GM23338 (cell line): ENCODE data around the gene PPME1. TPM values are rescaled to one million over a fixed set of nuclear protein-coding genes. Genes with fewer than 3 reads are reported as not detected.

Experiments
- ATAC-seq: fragments of 200-7000 bp; cut with Tn5 transposase; 3 replicates; pipeline ENCODE4 v1.9.1; 2020
- DNase-seq: peaks from one replicate; pipeline ENCODE4 v3.0.0-alpha.2; 2015; ENCODE audit warnings: low spot score
- H2AFZ ChIP-seq: fragments of 200-600 bp; sonication (generic); 2 replicates; pipeline ENCODE4 v1.8.0; 2016; ENCODE audit warnings: antibody characterized with exemption, mild to moderate bottlenecking, moderate library complexity
- H3F3A ChIP-seq: fragments of 200-600 bp; sonication (generic); replicated peaks from 2 replicates; pipeline ENCODE4 v1.8.0; 2017; ENCODE audit warnings: antibody characterized with exemption, mixed run types, low read depth
- H3K27ac ChIP-seq: fragments of 200-600 bp; sonication (generic); 2 replicates; pipeline ENCODE4 v1.6.1; 2016; ENCODE audit warnings: low read depth
- H3K27me3 ChIP-seq: fragments of 200-600 bp; sonication (generic); 2 replicates; pipeline ENCODE4 v1.8.0; 2016; ENCODE audit warnings: mild to moderate bottlenecking, mixed run types, moderate library complexity; ENCODE audit not compliant: insufficient read depth
- H3K36me3 ChIP-seq: fragments of 200-600 bp; sonication (generic); 2 replicates; pipeline ENCODE4 v1.8.0; 2016; ENCODE audit warnings: mild to moderate bottlenecking; ENCODE audit not compliant: insufficient read depth
- H3K4me1 ChIP-seq: fragments of 200-600 bp; sonication (generic); 2 replicates; pipeline ENCODE4 v1.8.0; 2016; ENCODE audit warnings: mild to moderate bottlenecking, moderate library complexity; ENCODE audit not compliant: insufficient read depth
- H3K4me2 ChIP-seq: fragments of 200-600 bp; sonication (generic); 2 replicates; pipeline ENCODE4 v1.7.1; 2017; ENCODE audit warnings: mixed run types
- H3K4me3 ChIP-seq: fragments of 200-600 bp; sonication (generic); 2 replicates; pipeline ENCODE4 v1.6.1; 2016; ENCODE audit warnings: mixed run types
- H3K79me2 ChIP-seq: fragments of 200-600 bp; sonication (generic); replicated peaks from 2 replicates; pipeline ENCODE4 v1.8.0; 2017; ENCODE audit warnings: mild to moderate bottlenecking; ENCODE audit not compliant: insufficient read depth
- H3K9me2 ChIP-seq: fragments of 200-600 bp; sonication (generic); 2 replicates; pipeline ENCODE4 v1.8.0; 2017; ENCODE audit not compliant: insufficient read depth
- H4K20me1 ChIP-seq: fragments of 200-600 bp; sonication (generic); replicated peaks from 2 replicates; pipeline ENCODE4 v1.8.0; 2017; ENCODE audit warnings: mild to moderate bottlenecking; ENCODE audit not compliant: insufficient read depth
- H3K27ac Mint-ChIP-seq: 2 replicates; pipeline ENCODE4 v1.8.0; 2020; ENCODE audit warnings: inconsistent platforms, mild to moderate bottlenecking, moderate library complexity, mixed read lengths
- H3K27me3 Mint-ChIP-seq: 3 replicates; pipeline ENCODE4 v1.8.0; 2022; ENCODE audit warnings: low read depth, mild to moderate bottlenecking, moderate library complexity, mixed read lengths, inconsistent platforms; ENCODE audit not compliant: insufficient read depth, poor library complexity
- H3K36me3 Mint-ChIP-seq: 3 replicates; pipeline ENCODE4 v1.8.0; 2021; ENCODE audit warnings: low read depth, mild to moderate bottlenecking, inconsistent platforms, moderate library complexity, mixed read lengths
- H3K4me1 Mint-ChIP-seq: 3 replicates; pipeline ENCODE4 v1.8.0; 2020; ENCODE audit warnings: mild to moderate bottlenecking, inconsistent platforms, mixed read lengths
- H3K4me3 Mint-ChIP-seq: 3 replicates; pipeline ENCODE4 v1.8.0; 2021; ENCODE audit warnings: moderate library complexity, mild to moderate bottlenecking, inconsistent platforms, mixed read lengths
- H3K9me3 Mint-ChIP-seq: 3 replicates; pipeline ENCODE4 v1.8.0; 2020; ENCODE audit warnings: moderate library complexity, mild to moderate bottlenecking, inconsistent platforms, mixed read lengths
- CREB1 ChIP-seq: fragments of 250-450 bp; sonication (Bioruptor Pico); IDR thresholded peaks from 2 replicates; pipeline ENCODE4 v1.5.0; 2020; ENCODE audit warnings: low read depth, mild to moderate bottlenecking, moderate library complexity
- ETS1 ChIP-seq: IDR thresholded peaks from 2 replicates; pipeline ENCODE4 v1.6.1; 2016; ENCODE audit warnings: antibody characterized with exemption
- EZH2phosphoT487 ChIP-seq: fragments of 200-600 bp; sonication (generic); IDR thresholded peaks from one replicate; pipeline ENCODE4 v1.8.1; 2018; ENCODE audit warnings: antibody characterized with exemption; ENCODE audit not compliant: unreplicated experiment
- JUNB ChIP-seq: IDR thresholded peaks from one replicate; pipeline ENCODE4 v1.6.1; 2016; ENCODE audit warnings: antibody characterized with exemption; ENCODE audit not compliant: unreplicated experiment
- POLR2AphosphoS5 ChIP-seq: IDR thresholded peaks from 2 replicates; pipeline ENCODE4 v1.6.1; 2016; ENCODE audit warnings: antibody characterized with exemption, low read depth
- STAT1 ChIP-seq: IDR thresholded peaks from one replicate; pipeline ENCODE4 v1.6.1; 2016; ENCODE audit warnings: antibody characterized with exemption; ENCODE audit not compliant: unreplicated experiment
- ZNF114 ChIP-seq: fragments of 250-450 bp; sonication (Bioruptor Pico); IDR thresholded peaks from 2 replicates; pipeline ENCODE4 v1.5.0; 2020; ENCODE audit warnings: mild to moderate bottlenecking, moderate library complexity
- ZNF331 ChIP-seq: fragments of 250-450 bp; sonication (Bioruptor Pico); IDR thresholded peaks from 2 replicates; pipeline ENCODE4 v1.5.0; 2020; ENCODE audit warnings: low read depth, mild to moderate bottlenecking, moderate library complexity
- polyA plus RNA-seq: library from polyadenylated mRNA; unstranded; fragments of >200 nt; fragmentation: Nextera tagmentation; extraction: Ambion mirVana; gene quantifications from 2 replicates; pipeline ENCODE4 v1.2.1, GENCODE V29; 2016
- total RNA-seq: library from RNA; depleted of rRNA; stranded (reverse); fragments of >200 nt; shearing (Covaris generic); gene quantifications from 2 replicates; pipeline ENCODE4 v1.2.3, GENCODE V29; 2014
- TF ChIP-seq, protein P1 (sequence below): fragments of 250-450 bp; sonication (Bioruptor Pico); IDR thresholded peaks from 2 replicates; pipeline ENCODE4 v1.5.0; 2020; ENCODE audit warnings: mild to moderate bottlenecking, moderate library complexity
- TF ChIP-seq, protein P2 (sequence below), 2 experiments: fragments of 200-600 bp in 1 of 2; sonication (generic) in 1 of 2; conservative IDR thresholded peaks; 2 replicates each; pipeline versions ENCODE4 v1.5.1 to v1.6.1; 2016 to 2017; ENCODE audit warnings: antibody characterized with exemption in 2 of 2, low read depth in 2 of 2, mild to moderate bottlenecking in 2 of 2, moderate library complexity in 1 of 2

Gene PPME1
- total and polyA plus RNA-seq, 2 experiments from 2014 or later, result 32.1 to 37.2 TPM

- no peaks in the 10 kb centered on the region for H3K9me3 Mint-ChIP-seq
- H3K4me2 ChIP-seq, result no peak overlapping the region
- no peak for TF ChIP-seq CREB1 (CRISPR knock-in tag)
- ATAC-seq, result no peak
- H3K4me1 Mint-ChIP-seq, result no peaks in the 10 kb centered on the region
- H3K27me3 ChIP-seq, result no peaks in the 10 kb centered on the region
- no peak overlapping the region for H2AFZ ChIP-seq
- no peak overlapping the region for H3K27ac Mint-ChIP-seq
- no peaks in the 10 kb centered on the region for H4K20me1 ChIP-seq
- no peaks in the 10 kb centered on the region for H3K9me2 ChIP-seq
- no peak overlapping the region for H3K4me3 ChIP-seq
- H3K79me2 ChIP-seq, result 0 out of 2 replicates have a peak, but pooled peaks cover 3% of the 10 kb centered on the region
- H3F3A ChIP-seq, result no peaks in the 10 kb centered on the region
- no peaks in the 10 kb centered on the region for H3K4me1 ChIP-seq
- no peak overlapping the region for H3K27ac ChIP-seq
- no peaks in the 10 kb centered on the region for H3K36me3 Mint-ChIP-seq
- DNase-seq, result no peak
- no peaks in the 10 kb centered on the region for H3K27me3 Mint-ChIP-seq
- no peaks in the 10 kb centered on the region for H3K36me3 ChIP-seq
- H3K4me3 Mint-ChIP-seq, result no peak overlapping the region
These were observed 13.9 kb upstream of the PPME1 start for GRCh38 chr11:74157169-74157568.

DNA sequence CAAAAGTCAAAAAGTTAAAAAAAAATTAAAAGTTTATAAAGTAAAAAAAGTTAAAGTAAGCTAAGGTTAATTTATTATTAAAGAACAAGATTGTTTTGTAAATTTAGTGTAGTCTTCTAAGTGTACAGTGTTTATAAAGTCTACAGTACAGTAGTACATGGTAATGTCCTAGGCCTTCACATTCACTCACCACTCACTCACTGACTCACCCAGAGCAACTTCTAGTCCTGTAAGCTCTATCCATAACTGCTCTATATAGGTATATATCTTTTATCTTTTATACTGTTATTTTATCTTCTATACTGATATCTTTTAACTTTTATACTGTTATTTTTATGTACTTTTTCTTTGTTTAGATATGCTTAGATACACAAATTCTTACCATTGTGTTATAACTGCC lies 11.4 kb upstream of the PPME1 start:
- TF ChIP-seq ZNF114 (no peak), ZNF331 (CRISPR knock-in tag) (no peak), EZH2phosphoT487 (no peak), ETS1 (no peak), STAT1 (no peak), POLR2AphosphoS5 (no peak), CREB1 (CRISPR knock-in tag) (no peak), JUNB (no peak)
- TF ChIP-seq, protein P1, sequence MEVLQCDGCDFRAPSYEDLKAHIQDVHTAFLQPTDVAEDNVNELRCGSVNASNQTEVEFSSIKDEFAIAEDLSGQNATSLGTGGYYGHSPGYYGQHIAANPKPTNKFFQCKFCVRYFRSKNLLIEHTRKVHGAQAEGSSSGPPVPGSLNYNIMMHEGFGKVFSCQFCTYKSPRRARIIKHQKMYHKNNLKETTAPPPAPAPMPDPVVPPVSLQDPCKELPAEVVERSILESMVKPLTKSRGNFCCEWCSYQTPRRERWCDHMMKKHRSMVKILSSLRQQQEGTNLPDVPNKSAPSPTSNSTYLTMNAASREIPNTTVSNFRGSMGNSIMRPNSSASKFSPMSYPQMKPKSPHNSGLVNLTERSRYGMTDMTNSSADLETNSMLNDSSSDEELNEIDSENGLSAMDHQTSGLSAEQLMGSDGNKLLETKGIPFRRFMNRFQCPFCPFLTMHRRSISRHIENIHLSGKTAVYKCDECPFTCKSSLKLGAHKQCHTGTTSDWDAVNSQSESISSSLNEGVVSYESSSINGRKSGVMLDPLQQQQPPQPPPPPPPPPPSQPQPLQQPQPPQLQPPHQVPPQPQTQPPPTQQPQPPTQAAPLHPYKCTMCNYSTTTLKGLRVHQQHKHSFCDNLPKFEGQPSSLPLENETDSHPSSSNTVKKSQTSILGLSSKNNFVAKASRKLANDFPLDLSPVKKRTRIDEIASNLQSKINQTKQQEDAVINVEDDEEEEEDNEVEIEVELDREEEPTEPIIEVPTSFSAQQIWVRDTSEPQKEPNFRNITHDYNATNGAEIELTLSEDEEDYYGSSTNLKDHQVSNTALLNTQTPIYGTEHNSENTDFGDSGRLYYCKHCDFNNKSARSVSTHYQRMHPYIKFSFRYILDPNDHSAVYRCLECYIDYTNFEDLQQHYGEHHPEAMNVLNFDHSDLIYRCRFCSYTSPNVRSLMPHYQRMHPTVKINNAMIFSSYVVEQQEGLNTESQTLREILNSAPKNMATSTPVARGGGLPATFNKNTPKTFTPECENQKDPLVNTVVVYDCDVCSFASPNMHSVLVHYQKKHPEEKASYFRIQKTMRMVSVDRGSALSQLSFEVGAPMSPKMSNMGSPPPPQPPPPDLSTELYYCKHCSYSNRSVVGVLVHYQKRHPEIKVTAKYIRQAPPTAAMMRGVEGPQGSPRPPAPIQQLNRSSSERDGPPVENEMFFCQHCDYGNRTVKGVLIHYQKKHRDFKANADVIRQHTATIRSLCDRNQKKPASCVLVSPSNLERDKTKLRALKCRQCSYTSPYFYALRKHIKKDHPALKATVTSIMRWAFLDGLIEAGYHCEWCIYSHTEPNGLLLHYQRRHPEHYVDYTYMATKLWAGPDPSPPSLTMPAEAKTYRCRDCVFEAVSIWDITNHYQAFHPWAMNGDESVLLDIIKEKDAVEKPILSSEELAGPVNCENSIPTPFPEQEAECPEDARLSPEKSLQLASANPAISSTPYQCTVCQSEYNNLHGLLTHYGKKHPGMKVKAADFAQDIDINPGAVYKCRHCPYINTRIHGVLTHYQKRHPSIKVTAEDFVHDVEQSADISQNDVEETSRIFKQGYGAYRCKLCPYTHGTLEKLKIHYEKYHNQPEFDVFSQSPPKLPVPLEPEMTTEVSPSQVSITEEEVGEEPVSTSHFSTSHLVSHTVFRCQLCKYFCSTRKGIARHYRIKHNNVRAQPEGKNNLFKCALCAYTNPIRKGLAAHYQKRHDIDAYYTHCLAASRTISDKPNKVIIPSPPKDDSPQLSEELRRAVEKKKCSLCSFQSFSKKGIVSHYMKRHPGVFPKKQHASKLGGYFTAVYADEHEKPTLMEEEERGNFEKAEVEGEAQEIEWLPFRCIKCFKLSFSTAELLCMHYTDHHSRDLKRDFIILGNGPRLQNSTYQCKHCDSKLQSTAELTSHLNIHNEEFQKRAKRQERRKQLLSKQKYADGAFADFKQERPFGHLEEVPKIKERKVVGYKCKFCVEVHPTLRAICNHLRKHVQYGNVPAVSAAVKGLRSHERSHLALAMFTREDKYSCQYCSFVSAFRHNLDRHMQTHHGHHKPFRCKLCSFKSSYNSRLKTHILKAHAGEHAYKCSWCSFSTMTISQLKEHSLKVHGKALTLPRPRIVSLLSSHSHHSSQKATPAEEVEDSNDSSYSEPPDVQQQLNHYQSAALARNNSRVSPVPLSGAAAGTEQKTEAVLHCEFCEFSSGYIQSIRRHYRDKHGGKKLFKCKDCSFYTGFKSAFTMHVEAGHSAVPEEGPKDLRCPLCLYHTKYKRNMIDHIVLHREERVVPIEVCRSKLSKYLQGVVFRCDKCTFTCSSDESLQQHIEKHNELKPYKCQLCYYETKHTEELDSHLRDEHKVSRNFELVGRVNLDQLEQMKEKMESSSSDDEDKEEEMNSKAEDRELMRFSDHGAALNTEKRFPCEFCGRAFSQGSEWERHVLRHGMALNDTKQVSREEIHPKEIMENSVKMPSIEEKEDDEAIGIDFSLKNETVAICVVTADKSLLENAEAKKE (CRISPR knock-in tag), result no peak
- TF ChIP-seq, protein P2, sequence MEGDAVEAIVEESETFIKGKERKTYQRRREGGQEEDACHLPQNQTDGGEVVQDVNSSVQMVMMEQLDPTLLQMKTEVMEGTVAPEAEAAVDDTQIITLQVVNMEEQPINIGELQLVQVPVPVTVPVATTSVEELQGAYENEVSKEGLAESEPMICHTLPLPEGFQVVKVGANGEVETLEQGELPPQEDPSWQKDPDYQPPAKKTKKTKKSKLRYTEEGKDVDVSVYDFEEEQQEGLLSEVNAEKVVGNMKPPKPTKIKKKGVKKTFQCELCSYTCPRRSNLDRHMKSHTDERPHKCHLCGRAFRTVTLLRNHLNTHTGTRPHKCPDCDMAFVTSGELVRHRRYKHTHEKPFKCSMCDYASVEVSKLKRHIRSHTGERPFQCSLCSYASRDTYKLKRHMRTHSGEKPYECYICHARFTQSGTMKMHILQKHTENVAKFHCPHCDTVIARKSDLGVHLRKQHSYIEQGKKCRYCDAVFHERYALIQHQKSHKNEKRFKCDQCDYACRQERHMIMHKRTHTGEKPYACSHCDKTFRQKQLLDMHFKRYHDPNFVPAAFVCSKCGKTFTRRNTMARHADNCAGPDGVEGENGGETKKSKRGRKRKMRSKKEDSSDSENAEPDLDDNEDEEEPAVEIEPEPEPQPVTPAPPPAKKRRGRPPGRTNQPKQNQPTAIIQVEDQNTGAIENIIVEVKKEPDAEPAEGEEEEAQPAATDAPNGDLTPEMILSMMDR (conservative IDR thresholded peaks at IDR 0.05; ENCODE audit: low read depth in 2 of 2), result no peak
- no peak overlapping the region for H3K4me2 ChIP-seq
- no peak for ATAC-seq
- Mint-ChIP-seq H3K4me3 (no peak overlapping the region), H3K9me3 (no peaks in the 10 kb centered on the region), H3K36me3 (0 out of 3 replicates have a peak, but pooled peaks cover 4% of the 10 kb centered on the region), H3K4me1 (no peaks in the 10 kb centered on the region), H3K27me3 (no peaks in the 10 kb centered on the region), H3K27ac (no peak overlapping the region)
- H3K4me3 ChIP-seq, result no peak overlapping the region
- no peaks in the 10 kb centered on the region for H3K27me3 ChIP-seq
- DNase-seq, result no peak
- no peaks in the 10 kb centered on the region for H4K20me1 ChIP-seq
- H3K79me2 ChIP-seq, result 0 out of 2 replicates have a peak, but pooled peaks cover 3% of the 10 kb centered on the region
- no peaks in the 10 kb centered on the region for H3F3A ChIP-seq
- no peaks in the 10 kb centered on the region for H3K4me1 ChIP-seq
- H3K36me3 ChIP-seq, result peaks cover 10% of the 10 kb centered on the region; the same call in 1 of the 2 replicates
- no peak overlapping the region for H2AFZ ChIP-seq
- H3K27ac ChIP-seq, result no peak overlapping the region
- no peaks in the 10 kb centered on the region for H3K9me2 ChIP-seq
